GM12891 (cell line): Measurements from ENCODE around the gene TCHH.

Experiments used
- POLR2A ChIP-seq: IDR thresholded peaks from 2 replicates; pipeline ENCODE4 v1.6.1; 2011; ENCODE audit warnings: low read depth, low read length, control low read depth
- POLR2AphosphoS5 ChIP-seq: IDR thresholded peaks from 2 replicates; pipeline ENCODE4 v1.6.1; 2011; ENCODE audit warnings: low read depth, low read length, control low read depth

DNA sequence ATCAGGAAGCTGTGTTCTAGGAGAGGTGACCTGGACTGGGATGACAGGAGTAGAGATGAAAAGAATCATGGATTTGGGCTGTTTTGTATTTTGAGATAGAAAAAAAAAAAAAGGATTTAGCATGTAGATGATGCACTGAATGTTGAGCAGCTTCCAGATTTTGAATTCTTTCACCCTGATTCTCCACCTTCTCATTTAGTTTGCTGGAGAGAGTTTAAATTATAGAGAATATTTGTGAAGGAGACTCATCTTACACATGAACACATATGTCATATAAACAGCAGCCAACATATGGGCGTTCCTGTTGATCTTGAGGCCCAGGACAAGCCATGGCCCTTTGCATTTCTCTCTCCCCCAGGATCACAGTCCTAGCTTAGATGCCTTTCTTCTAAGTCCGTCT is 36.4 kb upstream of the TCHH start:
- TF ChIP-seq POLR2A: no peak
- no peak for TF ChIP-seq POLR2AphosphoS5
